Raji (cell line): ENCODE measurements around the gene SEL1L.

Experiments used
- POLR2A ChIP-seq: IDR thresholded peaks from 2 replicates; pipeline ENCODE4 v1.6.1; 2011; ENCODE audit warnings: low read depth, low read length, control low read depth; ENCODE audit not compliant: insufficient read depth

The SEL1L gene

GRCh38 chr14:81536241-81536771, 2.7 kb upstream of the SEL1L start:
- TF ChIP-seq POLR2A = no peak

DNA sequence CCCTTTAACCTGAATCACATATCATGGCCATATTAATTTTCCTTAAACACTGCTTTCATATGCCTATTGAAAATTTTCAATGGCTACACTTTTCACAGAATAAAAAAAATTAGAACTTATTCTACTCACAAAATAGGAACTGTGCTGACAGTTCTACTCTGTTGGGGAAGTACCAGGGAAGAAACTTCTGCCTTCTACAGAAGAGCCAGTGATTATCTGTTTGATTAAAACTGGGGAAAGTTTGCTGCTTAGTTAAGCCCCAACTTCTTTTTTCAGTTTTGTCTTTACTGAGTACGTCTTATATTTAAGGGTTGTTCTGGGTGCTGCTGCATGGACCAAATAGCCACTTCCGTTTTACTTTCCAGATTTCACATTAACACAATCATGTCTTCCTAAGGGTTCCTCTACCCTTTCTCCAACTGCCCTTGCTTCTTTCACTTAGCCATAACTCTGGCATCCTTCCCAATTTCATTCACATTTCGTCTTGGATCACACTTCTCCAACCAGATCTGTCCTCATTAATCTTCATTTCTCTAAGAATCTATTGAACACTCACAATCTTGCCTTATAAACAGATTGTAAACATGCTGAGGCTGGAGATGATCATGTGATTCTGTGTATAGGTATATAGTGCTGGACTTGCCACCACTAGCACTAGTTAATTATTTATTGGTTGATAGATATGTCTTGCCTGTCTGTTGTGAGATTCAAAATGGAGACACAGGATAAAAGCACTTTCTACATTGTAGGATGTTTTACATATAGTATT, 1.9 kb upstream of the SEL1L start:
- no peak for TF ChIP-seq POLR2A

DNA sequence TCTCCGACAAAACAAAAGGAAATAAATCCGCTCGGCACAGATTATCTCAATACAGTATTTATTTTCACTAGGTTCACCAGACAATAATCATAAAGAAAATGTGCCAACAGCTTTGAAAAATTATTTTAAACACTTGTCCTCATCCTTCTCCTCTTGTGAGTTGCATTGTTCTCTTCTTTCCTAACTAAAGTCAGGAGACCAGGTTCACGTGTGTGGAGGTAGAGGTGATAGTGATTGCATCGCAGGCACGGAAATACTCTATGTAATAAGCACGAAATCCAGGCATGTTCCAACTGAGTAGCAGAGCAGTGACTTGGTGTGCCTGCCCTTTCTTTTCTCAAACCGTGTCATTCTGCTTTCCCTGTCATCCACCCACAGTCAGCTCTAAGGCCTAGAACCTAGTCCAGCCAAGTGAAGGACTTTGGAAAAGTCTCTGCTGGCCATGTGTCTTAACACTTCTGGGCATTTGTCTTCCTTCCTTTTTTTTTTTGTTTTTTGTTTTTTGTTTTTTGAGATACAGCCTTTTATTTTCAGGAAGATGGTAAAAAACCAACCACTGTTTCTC, 939 bp upstream of the SEL1L start:
- TF ChIP-seq POLR2A = no peak

DNA sequence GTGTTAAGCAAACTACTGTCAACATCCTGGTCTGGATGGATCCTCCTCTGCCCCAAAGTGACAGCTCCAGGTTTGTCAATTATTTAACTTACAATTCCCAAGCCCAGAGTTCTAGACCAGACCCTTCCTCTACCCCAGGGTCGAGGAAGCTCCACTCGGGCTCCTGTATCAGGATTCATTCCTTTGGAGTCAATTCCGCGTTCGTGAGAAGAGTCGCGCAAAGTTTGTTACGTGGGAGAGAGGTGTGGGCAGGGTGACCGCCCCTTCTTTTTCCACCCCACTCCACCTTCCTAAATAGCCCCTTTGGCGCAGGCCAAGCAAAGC, 479 bp downstream of the SEL1L start:
- no peak for TF ChIP-seq POLR2A

- TF ChIP-seq POLR2A = no peak
Measured at GRCh38 chr14:81529391-81529790, 4.3 kb downstream of the SEL1L start.

GRCh38 chr14:81525129-81525528, 8.5 kb downstream of the SEL1L start:
- TF ChIP-seq POLR2A = no peak

- no peak for TF ChIP-seq POLR2A
Measured at GRCh38 chr14:81523616-81524015, 10.0 kb downstream of the SEL1L start.

- TF ChIP-seq POLR2A = no peak
Measured at GRCh38 chr14:81523016-81523415, 10.6 kb downstream of the SEL1L start.

DNA sequence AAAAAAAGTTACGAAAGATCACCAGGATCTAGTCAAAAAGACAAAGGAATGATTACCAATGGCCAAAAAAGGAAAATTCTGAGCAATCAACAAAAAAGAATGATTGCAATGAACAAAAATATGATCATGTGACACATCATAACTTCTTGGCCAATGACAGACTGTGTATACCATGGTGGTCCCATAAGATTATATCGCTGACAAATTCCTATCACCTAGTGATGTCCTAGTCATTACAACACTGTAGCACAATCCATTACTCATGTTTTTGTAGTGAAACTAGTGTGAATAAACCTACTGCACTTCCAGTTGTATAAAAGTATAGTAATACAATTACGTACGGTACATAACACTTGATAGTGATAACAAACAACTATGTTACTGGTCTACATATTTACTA, 12.3 kb downstream of the SEL1L start:
- no peak for TF ChIP-seq POLR2A

DNA sequence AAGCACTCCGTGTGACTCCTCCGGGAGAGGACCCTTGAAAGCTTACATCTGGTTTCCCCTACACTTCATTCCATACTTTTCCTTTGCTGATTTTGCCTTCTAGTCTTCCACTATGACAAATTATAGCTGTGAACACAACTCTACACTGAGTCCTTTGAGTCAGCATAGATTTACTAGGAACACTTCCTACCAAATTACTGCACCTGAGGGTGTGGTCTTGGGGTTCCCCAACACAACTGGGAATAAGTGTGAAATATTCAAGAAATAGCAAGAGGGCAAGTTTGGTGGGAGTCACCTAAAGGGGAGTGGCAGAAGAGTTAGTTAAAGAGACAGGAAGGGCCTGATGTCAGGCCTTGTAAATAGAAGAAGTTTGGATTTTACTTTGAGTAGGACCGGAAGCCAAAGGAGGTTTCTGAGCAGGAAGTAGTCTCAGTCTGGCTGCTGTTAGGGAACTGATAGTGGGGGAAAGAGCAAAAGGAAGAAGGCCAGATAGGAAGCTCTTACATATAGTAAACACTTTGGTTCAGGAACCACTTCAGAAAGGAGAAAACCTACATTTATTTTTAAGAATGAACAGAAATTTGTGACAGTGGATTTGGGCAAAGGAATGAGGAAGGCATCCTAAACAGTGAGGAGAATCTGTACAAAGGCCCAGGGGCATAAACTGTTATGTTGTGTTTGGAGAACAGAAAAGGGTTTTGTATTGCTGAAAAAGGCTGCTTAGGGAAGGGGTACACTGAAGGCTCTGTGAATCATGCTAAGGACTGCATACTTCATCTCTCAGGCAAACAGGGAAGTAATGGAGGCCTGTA, 14.2 kb downstream of the SEL1L start:
- no peak for TF ChIP-seq POLR2A

DNA sequence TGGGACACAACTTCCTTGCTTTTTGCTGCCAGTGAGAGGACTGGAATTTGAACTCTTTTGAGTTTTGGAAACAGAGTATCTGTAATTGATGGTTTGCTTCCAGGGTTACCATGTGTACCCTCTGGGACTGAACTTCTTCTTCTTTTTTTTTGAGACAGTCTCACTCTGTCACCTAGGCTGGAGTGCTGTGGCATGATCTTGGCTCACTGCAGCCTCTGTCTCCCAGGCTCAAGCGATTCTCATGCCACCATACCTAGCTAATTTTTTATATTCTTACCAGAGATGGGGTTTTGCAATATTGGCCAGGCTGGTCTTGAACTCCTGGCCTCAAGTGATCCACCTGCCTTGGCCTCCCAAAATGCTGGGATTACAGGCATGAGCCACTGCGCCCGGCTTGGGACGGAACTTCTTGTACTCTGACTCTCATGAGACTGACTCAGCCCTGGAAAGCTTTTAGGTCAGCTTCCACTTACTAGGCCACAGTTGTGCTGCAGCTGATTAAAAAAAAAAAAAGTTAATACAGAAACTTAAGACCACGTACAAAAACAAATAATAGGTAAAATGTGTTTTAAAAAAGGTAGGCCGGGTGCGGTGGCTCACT, 15.8 kb downstream of the SEL1L start:
- no peak for TF ChIP-seq POLR2A

DNA sequence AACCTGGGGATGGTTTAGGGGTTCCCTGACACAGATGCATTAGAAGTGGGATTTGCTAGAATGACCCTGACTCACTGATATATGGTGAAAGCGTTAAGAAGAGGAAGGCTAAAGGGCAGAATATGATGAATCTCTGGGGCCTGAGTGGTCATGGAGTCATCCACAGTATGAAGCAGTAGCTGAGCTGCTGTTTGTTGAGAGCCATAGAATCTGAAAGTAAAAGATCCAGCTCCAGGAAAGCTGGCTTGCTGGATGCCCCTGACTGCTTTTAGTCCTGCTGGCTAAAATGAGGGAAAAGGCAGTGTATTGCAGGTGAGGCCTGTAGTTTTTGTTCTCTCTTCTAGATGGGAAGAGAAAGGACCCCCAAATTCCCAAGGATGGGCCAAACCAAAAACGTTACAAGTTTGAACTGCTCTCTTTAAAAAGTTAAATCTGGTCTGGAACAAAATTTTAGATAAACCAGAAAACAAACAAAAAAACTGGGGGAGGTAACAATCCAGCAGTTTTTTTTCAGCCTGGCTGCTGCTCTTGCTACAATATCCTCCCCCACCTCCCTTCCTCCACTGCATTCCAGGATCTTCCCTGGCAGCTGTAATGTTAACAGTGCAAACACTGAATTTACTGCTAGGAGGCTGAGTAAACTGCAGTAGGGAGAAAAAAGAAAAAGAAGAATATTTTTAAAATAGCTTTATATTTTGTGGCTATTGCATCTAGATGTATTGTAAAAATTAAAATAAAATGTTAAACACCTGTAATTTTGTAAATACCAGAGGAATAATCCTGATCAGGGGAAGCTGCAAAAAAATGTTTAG, 16.5 kb downstream of the SEL1L start:
- TF ChIP-seq POLR2A = no peak

GRCh38 chr14:81511111-81511904, 22.3 kb downstream of the SEL1L start:
- TF ChIP-seq POLR2A = no peak
